Endothelial cell (in vitro differentiated cells): ENCODE data around the gene SKIL. TPM values are rescaled to one million over a fixed set of nuclear protein-coding genes. Genes with fewer than 3 reads are reported as not detected.

Experiments
- DNase-seq: peaks from one replicate; pipeline ENCODE4 v3.0.0; 2021; ENCODE audit warnings: low spot score
- H3K27ac Mint-ChIP-seq: one replicate; pipeline ENCODE4 v1.8.0; 2021; ENCODE audit warnings: mixed read lengths, inconsistent platforms; ENCODE audit not compliant: unreplicated experiment
- H3K27me3 Mint-ChIP-seq: one replicate; pipeline ENCODE4 v1.8.0; 2021; ENCODE audit warnings: mild to moderate bottlenecking, moderate library complexity, mixed read lengths, inconsistent platforms; ENCODE audit not compliant: unreplicated experiment
- H3K36me3 Mint-ChIP-seq: one replicate; pipeline ENCODE4 v1.8.0; 2021; ENCODE audit warnings: mild to moderate bottlenecking, low read depth, mixed read lengths, inconsistent platforms; ENCODE audit not compliant: unreplicated experiment
- H3K4me1 Mint-ChIP-seq: one replicate; pipeline ENCODE4 v1.8.0; 2021; ENCODE audit warnings: mild to moderate bottlenecking, mixed read lengths, inconsistent platforms; ENCODE audit not compliant: unreplicated experiment
- H3K4me3 Mint-ChIP-seq: one replicate; pipeline ENCODE4 v1.8.0; 2021; ENCODE audit warnings: mild to moderate bottlenecking, mixed read lengths, inconsistent platforms; ENCODE audit not compliant: unreplicated experiment
- H3K9me3 Mint-ChIP-seq: one replicate; pipeline ENCODE4 v1.8.0; 2021; ENCODE audit warnings: mixed read lengths, inconsistent platforms; ENCODE audit not compliant: unreplicated experiment
- microRNA-seq: library from miRNA; unstranded; fragments of <30 nt; microRNA quantifications from one replicate; pipeline ENCODE4, GENCODE V29; 2020; ENCODE audit not compliant: unreplicated experiment
- total RNA-seq: library from RNA; stranded (reverse); fragmentation: NEBNext Ultra II Directional; extraction: Animal tissue kit (Norgen Biotek cat#: 25700); gene quantifications from one replicate; pipeline ENCODE4 v1.2.1, GENCODE V29; 2021; ENCODE audit not compliant: unreplicated experiment
- TF ChIP-seq, protein P1 (sequence below): fragments of 200-600 bp; sonication (generic); IDR thresholded peaks from one replicate; pipeline ENCODE4 v1.5.0; 2021; ENCODE audit warnings: antibody characterized with exemption; ENCODE audit not compliant: unreplicated experiment

Gene SKIL
- total RNA-seq, 1 donor from 2014 or later = 89.0 TPM

DNA sequence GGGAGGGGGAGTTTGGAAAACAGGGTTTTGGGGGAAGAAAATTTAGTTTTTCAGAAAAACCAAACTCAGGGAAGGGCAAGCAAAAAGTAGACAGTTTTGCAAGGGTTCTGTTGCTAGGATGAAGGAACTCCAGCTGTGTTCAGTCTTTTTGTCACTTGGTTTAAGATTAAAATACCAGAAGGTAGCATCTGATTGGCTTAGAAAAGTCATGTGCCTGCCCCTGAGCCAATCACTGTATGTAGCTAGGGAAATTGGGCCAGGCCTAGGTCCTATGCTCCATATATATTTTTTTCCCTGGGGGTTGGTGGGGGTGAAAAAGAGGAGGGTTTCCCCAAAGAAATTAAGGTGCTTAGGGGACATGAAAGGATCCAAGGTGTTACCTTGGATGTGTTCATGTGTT, 85.4 kb downstream of the SKIL start:
- H3K4me1 Mint-ChIP-seq = peaks cover under 1% of the 10 kb centered on the region
- H3K4me3 Mint-ChIP-seq = no peak overlapping the region
- no peaks in the 10 kb centered on the region for H3K9me3 Mint-ChIP-seq
- TF ChIP-seq, protein P1, sequence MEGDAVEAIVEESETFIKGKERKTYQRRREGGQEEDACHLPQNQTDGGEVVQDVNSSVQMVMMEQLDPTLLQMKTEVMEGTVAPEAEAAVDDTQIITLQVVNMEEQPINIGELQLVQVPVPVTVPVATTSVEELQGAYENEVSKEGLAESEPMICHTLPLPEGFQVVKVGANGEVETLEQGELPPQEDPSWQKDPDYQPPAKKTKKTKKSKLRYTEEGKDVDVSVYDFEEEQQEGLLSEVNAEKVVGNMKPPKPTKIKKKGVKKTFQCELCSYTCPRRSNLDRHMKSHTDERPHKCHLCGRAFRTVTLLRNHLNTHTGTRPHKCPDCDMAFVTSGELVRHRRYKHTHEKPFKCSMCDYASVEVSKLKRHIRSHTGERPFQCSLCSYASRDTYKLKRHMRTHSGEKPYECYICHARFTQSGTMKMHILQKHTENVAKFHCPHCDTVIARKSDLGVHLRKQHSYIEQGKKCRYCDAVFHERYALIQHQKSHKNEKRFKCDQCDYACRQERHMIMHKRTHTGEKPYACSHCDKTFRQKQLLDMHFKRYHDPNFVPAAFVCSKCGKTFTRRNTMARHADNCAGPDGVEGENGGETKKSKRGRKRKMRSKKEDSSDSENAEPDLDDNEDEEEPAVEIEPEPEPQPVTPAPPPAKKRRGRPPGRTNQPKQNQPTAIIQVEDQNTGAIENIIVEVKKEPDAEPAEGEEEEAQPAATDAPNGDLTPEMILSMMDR = no peak
- H3K36me3 Mint-ChIP-seq = no peaks in the 10 kb centered on the region
- H3K27me3 Mint-ChIP-seq = no peaks in the 10 kb centered on the region
- no peak overlapping the region for H3K27ac Mint-ChIP-seq
- no peak for DNase-seq

DNA sequence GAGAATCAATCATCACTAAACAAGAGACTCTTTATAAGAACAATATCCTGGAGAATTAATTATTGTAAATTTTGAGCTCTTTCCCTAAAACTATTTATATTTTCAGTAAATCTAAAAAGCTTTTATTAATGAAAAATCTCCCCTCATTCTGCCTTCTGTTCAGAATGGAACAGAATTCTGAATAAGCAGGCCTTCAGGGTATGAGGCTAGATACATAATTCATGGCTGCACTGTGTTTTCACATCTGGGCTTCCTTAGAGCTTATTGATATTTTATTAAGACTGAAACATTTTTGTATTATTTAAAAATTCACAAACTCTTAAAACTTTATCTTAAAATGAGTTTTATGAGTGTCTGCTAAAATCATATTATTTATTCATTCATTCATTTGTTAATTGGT, 85.9 kb downstream of the SKIL start:
- TF ChIP-seq, protein P1 = no peak
- no peak overlapping the region for H3K27ac Mint-ChIP-seq
- no peaks in the 10 kb centered on the region for H3K36me3 Mint-ChIP-seq
- no peaks in the 10 kb centered on the region for H3K9me3 Mint-ChIP-seq
- no peaks in the 10 kb centered on the region for H3K27me3 Mint-ChIP-seq
- no peak overlapping the region for H3K4me3 Mint-ChIP-seq
- DNase-seq = no peak
- H3K4me1 Mint-ChIP-seq = peaks cover 2% of the 10 kb centered on the region

Small RNAs within 50 kb of the gene (microRNA-seq; reads per million reads assigned to microRNA genes)
- gene MIR6828 = not detected

Other genes with a start within 250 kb of the SKIL start
- gene PHC3, start 176.0 kb upstream of the SKIL start, total RNA-seq = 32.4 TPM
- 39.7 TPM for gene PRKCI, start 135.3 kb upstream of the SKIL start, total RNA-seq
- 1.8 TPM for gene CLDN11, start 61.2 kb downstream of the SKIL start, total RNA-seq
- gene SLC7A14, start 228.4 kb downstream of the SKIL start, total RNA-seq = 2.5 TPM